Measurements from ENCODE around the gene CACNA1B. TPM values are rescaled to one million over a fixed set of nuclear protein-coding genes. Genes with fewer than 3 reads are reported as not detected.

CACNA1B gene
- total RNA-seq, 1 experiment from 2014 or later, result 0.34 TPM

DNA sequence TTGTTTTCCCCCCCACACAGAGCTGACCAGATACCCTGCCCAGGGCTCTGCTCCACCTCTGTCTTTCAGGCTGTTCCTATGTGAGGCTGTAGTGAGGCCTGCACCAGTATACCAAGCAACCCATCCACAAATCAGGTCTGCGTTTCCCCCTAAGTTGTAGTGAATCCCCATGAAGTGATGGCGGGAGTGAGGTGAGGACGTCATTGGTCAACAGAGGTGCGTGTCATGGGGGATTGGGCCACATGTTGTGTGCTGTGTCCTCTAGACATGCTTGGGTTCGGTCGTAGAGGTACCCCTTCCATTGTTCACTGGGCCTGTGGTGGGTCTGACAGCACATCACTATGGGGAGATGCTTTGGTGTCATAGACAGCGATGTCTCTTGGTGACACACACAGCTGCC is 184.6 kb downstream of the CACNA1B start:
- BruUV-seq (replicated peaks), result no TSS peak
- Histone ChIP-seq H3K9me3 (ENCODE audit: low read depth, low read length, poor library complexity, severe bottlenecking) (no peaks in the 10 kb centered on the region), H3K27ac (ENCODE audit: low read depth, low read length, poor library complexity, severe bottlenecking) (no peak overlapping the region), H3K4me1 (ENCODE audit: insufficient read depth, low read length, poor library complexity, severe bottlenecking) (no peaks in the 10 kb centered on the region), H3K4me3 (ENCODE audit: low read depth, low read length, poor library complexity, severe bottlenecking) (no peak overlapping the region), H3K27me3 (replicated peaks; ENCODE audit: insufficient read depth, low read depth, low read length, poor library complexity) (no peaks in the 10 kb centered on the region), H3K36me3 (ENCODE audit: insufficient read depth, low read length, poor library complexity, severe bottlenecking) (no peaks in the 10 kb centered on the region)
- POLR2A ChIA-PET (ENCODE audit: low non-redundant PET), result no interaction called here
- intact Hi-C loops (cut with micrococcal nuclease; ENCODE audit: unreplicated experiment), result no loop called here
- TF ChIP-seq, protein P1, sequence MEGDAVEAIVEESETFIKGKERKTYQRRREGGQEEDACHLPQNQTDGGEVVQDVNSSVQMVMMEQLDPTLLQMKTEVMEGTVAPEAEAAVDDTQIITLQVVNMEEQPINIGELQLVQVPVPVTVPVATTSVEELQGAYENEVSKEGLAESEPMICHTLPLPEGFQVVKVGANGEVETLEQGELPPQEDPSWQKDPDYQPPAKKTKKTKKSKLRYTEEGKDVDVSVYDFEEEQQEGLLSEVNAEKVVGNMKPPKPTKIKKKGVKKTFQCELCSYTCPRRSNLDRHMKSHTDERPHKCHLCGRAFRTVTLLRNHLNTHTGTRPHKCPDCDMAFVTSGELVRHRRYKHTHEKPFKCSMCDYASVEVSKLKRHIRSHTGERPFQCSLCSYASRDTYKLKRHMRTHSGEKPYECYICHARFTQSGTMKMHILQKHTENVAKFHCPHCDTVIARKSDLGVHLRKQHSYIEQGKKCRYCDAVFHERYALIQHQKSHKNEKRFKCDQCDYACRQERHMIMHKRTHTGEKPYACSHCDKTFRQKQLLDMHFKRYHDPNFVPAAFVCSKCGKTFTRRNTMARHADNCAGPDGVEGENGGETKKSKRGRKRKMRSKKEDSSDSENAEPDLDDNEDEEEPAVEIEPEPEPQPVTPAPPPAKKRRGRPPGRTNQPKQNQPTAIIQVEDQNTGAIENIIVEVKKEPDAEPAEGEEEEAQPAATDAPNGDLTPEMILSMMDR (conservative IDR thresholded peaks at IDR 0.05; ENCODE audit: low read depth, low read length), result no peak
- no peak for TF ChIP-seq EZH2 (IDR thresholded peaks at IDR 0.05; ENCODE audit: borderline replicate concordance, low read depth, low read length, poor library complexity, severe bottlenecking)
- CTCF ChIA-PET, result no interaction called here
- no peak for DNase-seq (ENCODE audit: low spot score)

DNA sequence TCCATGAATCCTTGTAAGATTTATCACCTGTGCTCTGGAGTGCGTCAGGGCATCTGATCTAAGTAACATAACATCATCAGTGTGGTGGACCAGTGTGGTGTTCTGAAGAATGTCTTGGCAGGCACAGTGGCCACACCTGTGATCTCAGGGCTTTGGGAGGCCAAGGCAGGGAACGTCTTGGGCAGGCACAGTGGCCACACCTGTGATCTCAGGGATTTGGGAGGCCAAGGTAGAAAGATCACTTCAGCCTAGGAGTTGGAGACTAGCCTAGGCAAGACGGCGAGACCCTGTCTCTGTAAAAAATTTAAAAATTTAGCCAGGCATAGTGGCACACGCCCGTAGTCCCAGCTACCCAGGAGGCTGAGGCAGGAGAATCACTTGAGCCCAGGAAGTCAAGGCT is 185.5 kb downstream of the CACNA1B start:
- BruUV-seq (replicated peaks), result no TSS peak
- H3K9me3 ChIP-seq (ENCODE audit: low read depth, low read length, poor library complexity, severe bottlenecking), result no peaks in the 10 kb centered on the region
- intact Hi-C loops (cut with micrococcal nuclease; ENCODE audit: unreplicated experiment), result no loop called here
- no peak overlapping the region for H3K27ac ChIP-seq (ENCODE audit: low read depth, low read length, poor library complexity, severe bottlenecking)
- no peaks in the 10 kb centered on the region for H3K27me3 ChIP-seq (replicated peaks; ENCODE audit: insufficient read depth, low read depth, low read length, poor library complexity)
- no peaks in the 10 kb centered on the region for H3K4me1 ChIP-seq (ENCODE audit: insufficient read depth, low read length, poor library complexity, severe bottlenecking)
- H3K4me3 ChIP-seq (ENCODE audit: low read depth, low read length, poor library complexity, severe bottlenecking), result no peak overlapping the region
- ChIA-PET CTCF (no interaction called here), POLR2A (ENCODE audit: low non-redundant PET) (no interaction called here)
- DNase-seq (ENCODE audit: low spot score), result no peak
- TF ChIP-seq EZH2 (IDR thresholded peaks at IDR 0.05; ENCODE audit: borderline replicate concordance, low read depth, low read length, poor library complexity, severe bottlenecking), result no peak
- TF ChIP-seq, protein P1 (conservative IDR thresholded peaks at IDR 0.05; ENCODE audit: low read depth, low read length), result no peak
- H3K36me3 ChIP-seq (ENCODE audit: insufficient read depth, low read length, poor library complexity, severe bottlenecking), result no peaks in the 10 kb centered on the region

GRCh38 chr9:138063785-138064184 is 186.2 kb downstream of the CACNA1B start:
- POLR2A ChIA-PET (ENCODE audit: low non-redundant PET), result no interaction called here
- Histone ChIP-seq H3K27me3 (replicated peaks; ENCODE audit: insufficient read depth, low read depth, low read length, poor library complexity) (no peaks in the 10 kb centered on the region), H3K36me3 (ENCODE audit: insufficient read depth, low read length, poor library complexity, severe bottlenecking) (no peaks in the 10 kb centered on the region), H3K9me3 (ENCODE audit: low read depth, low read length, poor library complexity, severe bottlenecking) (no peaks in the 10 kb centered on the region), H3K27ac (ENCODE audit: low read depth, low read length, poor library complexity, severe bottlenecking) (no peak overlapping the region), H3K4me1 (ENCODE audit: insufficient read depth, low read length, poor library complexity, severe bottlenecking) (no peaks in the 10 kb centered on the region), H3K4me3 (ENCODE audit: low read depth, low read length, poor library complexity, severe bottlenecking) (no peak overlapping the region)
- DNase-seq (ENCODE audit: low spot score), result no peak
- CTCF ChIA-PET, result no interaction called here
- BruUV-seq (replicated peaks), result no TSS peak
- intact Hi-C loops (cut with micrococcal nuclease; ENCODE audit: unreplicated experiment), result no loop called here
- no peak for TF ChIP-seq EZH2 (IDR thresholded peaks at IDR 0.05; ENCODE audit: borderline replicate concordance, low read depth, low read length, poor library complexity, severe bottlenecking)
- TF ChIP-seq, protein P1 (conservative IDR thresholded peaks at IDR 0.05; ENCODE audit: low read depth, low read length), result no peak
